NCI-H82 treated with DMSO at 0.1 percent for 48 hours (cell line): ENCODE measurements around the gene ZNF133.
"Not testable (repeated sequence)": the region's sequence is repeated elsewhere in the genome, so short reads cannot be mapped to it uniquely, and the experiment has no call there.

Experiments
- DNase-seq: peaks from one replicate; lab custom pipeline; 2025; ENCODE audit not compliant: unreplicated experiment; lab: John Stamatoyannopoulos, UW

The ZNF133 gene

GRCh38 chr20:18284805-18285533 is 3.4 kb upstream of the ZNF133 start:
- DNase-seq, result no peak

- DNase-seq, result no peak
Measured at GRCh38 chr20:18287546-18287914, 797 bp upstream of the ZNF133 start.

- DNase-seq, result no peak
Measured at GRCh38 chr20:18288749-18289267, 481 bp downstream of the ZNF133 start.

- DNase-seq, result no peak
Measured at GRCh38 chr20:18289306-18289705, 979 bp downstream of the ZNF133 start.

- no peak for DNase-seq
Measured at GRCh38 chr20:18299364-18299763, 11.0 kb downstream of the ZNF133 start.

GRCh38 chr20:18304618-18305017 is 16.3 kb downstream of the ZNF133 start:
- DNase-seq, result no peak

- no peak for DNase-seq
Measured at GRCh38 chr20:18307301-18307700, 19.0 kb downstream of the ZNF133 start.

- DNase-seq, result no peak
Measured at GRCh38 chr20:18310051-18310450, 21.7 kb downstream of the ZNF133 start.

GRCh38 chr20:18310592-18310991 is 22.3 kb downstream of the ZNF133 start:
- DNase-seq, result no peak

- no peak for DNase-seq
Measured at GRCh38 chr20:18312723-18313122, 24.4 kb downstream of the ZNF133 start.

GRCh38 chr20:18313411-18313810 is 25.1 kb downstream of the ZNF133 start:
- DNase-seq, result no peak

- no peak for DNase-seq
Measured at GRCh38 chr20:18314786-18315406, 26.6 kb downstream of the ZNF133 start.

GRCh38 chr20:18316166-18316565 is 27.8 kb downstream of the ZNF133 start:
- DNase-seq, result no peak

GRCh38 chr20:18321316-18321715 is 33.0 kb downstream of the ZNF133 start:
- DNase-seq, result no peak

- DNase-seq, result no peak
Measured at GRCh38 chr20:18321976-18322950, 33.9 kb downstream of the ZNF133 start.

- no peak for DNase-seq
Measured at GRCh38 chr20:18323705-18324104, 35.4 kb downstream of the ZNF133 start.

GRCh38 chr20:18324596-18325089 is 36.3 kb downstream of the ZNF133 start:
- peak; percentile 29 for DNase-seq

GRCh38 chr20:18326990-18327389 is 38.7 kb downstream of the ZNF133 start:
- no peak for DNase-seq

GRCh38 chr20:18331694-18332093 is 43.4 kb downstream of the ZNF133 start:
- no peak for DNase-seq

- not testable (repeated sequence) for DNase-seq
Measured at GRCh38 chr20:18349749-18350148, 61.4 kb downstream of the ZNF133 start.

GRCh38 chr20:18359854-18360253 is 71.5 kb downstream of the ZNF133 start:
- DNase-seq, result no peak
